Forelimb muscle (tissue), 1 donor: ENCODE data around the gene FOXK2. TPM values are rescaled to one million over a fixed set of nuclear protein-coding genes. Genes with fewer than 3 reads are reported as not detected.
"Not testable (repeated sequence)": the region's sequence is repeated elsewhere in the genome, so short reads cannot be mapped to it uniquely, and the experiment has no call there.

Source experiments
- DNase-seq: peaks from one replicate; pipeline ENCODE4 v3.0.0-alpha.2; 2013; ENCODE audit warnings: low read depth
- polyA plus RNA-seq: library from polyadenylated mRNA; unstranded; fragments of 120-200 nt; gene quantifications from one replicate; pipeline ENCODE4 v1.2.1, GENCODE V29; 2013; ENCODE audit not compliant: insufficient read length

The FOXK2 gene
- polyA plus RNA-seq, 1 donor, result 37.9 TPM

GRCh38 chr17:82531431-82531881 is 11.9 kb downstream of the FOXK2 start:
- no peak for DNase-seq

GRCh38 chr17:82534401-82534812 is 14.9 kb downstream of the FOXK2 start:
- no peak for DNase-seq

GRCh38 chr17:82536512-82537201 is 17.1 kb downstream of the FOXK2 start:
- DNase-seq, result no peak

- DNase-seq, result not testable (repeated sequence)
Observed at GRCh38 chr17:82537228-82537627, 17.7 kb downstream of the FOXK2 start.

- DNase-seq, result not testable (repeated sequence)
Observed at GRCh38 chr17:82539076-82539475, 19.5 kb downstream of the FOXK2 start.

GRCh38 chr17:82542439-82542838 is 22.9 kb downstream of the FOXK2 start:
- no peak for DNase-seq

GRCh38 chr17:82544431-82545070 is 25.0 kb downstream of the FOXK2 start:
- no peak for DNase-seq

GRCh38 chr17:82545071-82545462 is 25.5 kb downstream of the FOXK2 start:
- no peak for DNase-seq

- DNase-seq, result no peak
Observed at GRCh38 chr17:82547981-82548380, 28.4 kb downstream of the FOXK2 start.

- no peak for DNase-seq
Observed at GRCh38 chr17:82548681-82549303, 29.3 kb downstream of the FOXK2 start.

- no peak for DNase-seq
Observed at GRCh38 chr17:82551779-82552457, 32.4 kb downstream of the FOXK2 start.

- no peak for DNase-seq
Observed at GRCh38 chr17:82552580-82552979, 33.0 kb downstream of the FOXK2 start.

GRCh38 chr17:82553210-82553930 is 33.8 kb downstream of the FOXK2 start:
- DNase-seq, result no peak

GRCh38 chr17:82557510-82557909 is 38.0 kb downstream of the FOXK2 start:
- not testable (repeated sequence) for DNase-seq

- DNase-seq, result no peak
Observed at GRCh38 chr17:82559566-82560251, 40.2 kb downstream of the FOXK2 start.

- no peak for DNase-seq
Observed at GRCh38 chr17:82560252-82560642, 40.7 kb downstream of the FOXK2 start.

GRCh38 chr17:82560802-82561428 is 41.4 kb downstream of the FOXK2 start:
- DNase-seq, result no peak

GRCh38 chr17:82561429-82562035 is 42.0 kb downstream of the FOXK2 start:
- DNase-seq, result no peak

- not testable (repeated sequence) for DNase-seq
Observed at GRCh38 chr17:82562718-82563220, 43.2 kb downstream of the FOXK2 start.

- DNase-seq, result no peak
Observed at GRCh38 chr17:82563318-82563717, 43.8 kb downstream of the FOXK2 start.
